Activated gamma-delta T cell treated with anti-CD3 and anti-CD28 coated beads, Interleukin-2, amount 50 U/mL, for 16 hours (primary cell): ENCODE measurements around the gene LMNTD2.

Experiments used
- DNase-seq: peaks from one replicate; pipeline ENCODE4 v3.0.0-alpha.2; 2020; ENCODE audit warnings: low read depth

LMNTD2 gene, protein sequence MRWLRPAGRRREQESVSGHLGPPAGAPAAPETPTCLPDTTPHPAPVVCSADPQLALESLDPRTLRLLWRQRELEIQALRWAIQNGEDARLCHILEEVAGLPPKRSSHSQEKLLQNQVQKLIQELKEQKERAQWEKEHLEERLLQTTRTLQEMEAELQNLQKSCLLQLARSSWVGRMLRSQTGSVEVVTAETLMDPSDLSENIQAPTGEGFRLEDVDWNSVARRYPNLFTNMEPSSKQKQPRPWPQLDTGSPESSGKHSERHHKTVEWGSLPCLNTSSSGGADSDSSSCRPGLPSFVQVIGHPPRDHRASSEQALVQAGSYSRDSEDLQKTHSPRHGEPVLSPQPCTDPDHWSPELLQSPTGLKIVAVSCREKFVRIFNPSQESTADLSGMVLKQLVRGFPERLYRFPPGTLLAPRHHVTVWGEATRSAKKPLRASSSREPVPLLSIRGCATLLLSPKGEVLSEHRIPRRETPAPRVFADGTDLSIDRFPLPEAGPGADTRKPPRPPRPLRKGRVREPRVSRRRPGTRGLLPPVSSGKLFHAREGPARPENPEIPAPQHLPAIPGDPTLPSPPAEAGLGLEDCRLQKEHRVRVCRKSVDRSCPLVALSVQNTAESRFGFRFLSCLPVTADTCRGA

DNA sequence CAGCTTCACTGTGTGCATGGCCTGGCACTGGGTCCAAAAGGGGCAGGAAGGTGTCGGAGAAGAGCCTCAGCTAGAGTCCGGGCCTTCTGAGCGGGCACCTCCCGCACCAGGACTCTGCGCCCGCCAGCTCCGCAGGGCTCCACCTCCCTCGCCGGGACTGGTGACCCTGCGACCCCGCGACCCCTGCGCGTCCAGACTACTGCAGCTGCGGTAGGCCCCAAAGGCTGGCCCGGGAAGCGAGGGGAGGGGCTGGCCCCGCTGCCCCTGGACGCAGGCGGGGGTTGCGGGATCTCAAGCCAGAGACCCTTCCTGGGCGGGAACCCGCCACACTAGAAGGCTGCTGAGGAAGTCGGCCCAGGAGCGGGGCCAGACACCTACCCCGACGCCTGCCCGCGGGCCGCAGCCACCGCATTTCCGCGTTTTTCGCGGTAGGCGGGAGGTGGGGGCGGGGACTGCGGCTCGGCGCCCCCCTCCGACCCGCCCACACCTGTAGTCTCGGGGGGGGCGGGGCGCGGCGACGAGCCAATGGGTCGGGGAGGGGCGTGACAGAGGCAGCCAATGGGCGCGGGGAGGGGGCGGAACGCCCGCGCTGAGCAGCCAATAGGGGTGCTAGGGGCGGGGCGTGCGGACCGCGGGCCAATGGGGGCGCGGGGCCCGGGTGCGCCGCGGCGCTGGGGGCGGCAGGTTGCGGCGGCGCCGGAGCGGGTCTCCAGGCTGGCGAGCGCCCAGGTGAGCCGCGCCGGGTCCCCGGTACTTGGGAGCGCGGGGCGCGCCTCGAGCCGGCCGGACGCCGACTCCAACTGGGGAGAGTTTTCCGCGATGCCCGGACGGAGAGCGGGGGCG is at the start of gene LMNTD2, which contains the start of gene RASSF7:
LMNTD2 (minus strand) TSS at position 434 of the 843 bp plus-strand sequence; CDS start at position 412, 22 bp downstream.
RASSF7 (plus strand) TSS at position 666 of the 843 bp plus-strand sequence. CDS start 799 bp downstream, outside the sequence.
- DNase-seq = peak; percentile 95

DNA sequence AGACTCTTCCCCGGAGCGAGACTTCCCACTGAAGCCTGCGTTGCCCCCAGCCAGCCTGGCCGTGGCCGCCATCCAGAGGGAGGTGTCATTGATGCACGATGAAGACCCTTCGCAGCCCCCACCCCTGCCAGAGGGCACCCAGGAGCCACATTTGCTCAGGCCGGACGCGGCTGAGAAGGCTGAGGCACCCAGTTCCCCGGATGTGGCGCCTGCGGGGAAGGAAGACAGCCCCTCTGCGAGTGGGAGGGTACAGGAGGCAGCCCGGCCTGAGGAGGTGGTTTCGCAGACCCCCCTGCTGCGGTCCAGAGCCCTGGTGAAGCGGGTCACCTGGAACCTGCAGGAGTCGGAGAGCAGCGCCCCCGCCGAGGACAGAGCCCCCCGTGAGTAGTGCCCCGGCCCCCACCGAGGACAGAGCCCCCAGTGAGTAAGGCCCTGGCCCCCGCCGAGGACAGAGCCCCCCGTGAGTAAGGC is 48.8 kb upstream of the LMNTD2 start:
- no peak for DNase-seq

DNA sequence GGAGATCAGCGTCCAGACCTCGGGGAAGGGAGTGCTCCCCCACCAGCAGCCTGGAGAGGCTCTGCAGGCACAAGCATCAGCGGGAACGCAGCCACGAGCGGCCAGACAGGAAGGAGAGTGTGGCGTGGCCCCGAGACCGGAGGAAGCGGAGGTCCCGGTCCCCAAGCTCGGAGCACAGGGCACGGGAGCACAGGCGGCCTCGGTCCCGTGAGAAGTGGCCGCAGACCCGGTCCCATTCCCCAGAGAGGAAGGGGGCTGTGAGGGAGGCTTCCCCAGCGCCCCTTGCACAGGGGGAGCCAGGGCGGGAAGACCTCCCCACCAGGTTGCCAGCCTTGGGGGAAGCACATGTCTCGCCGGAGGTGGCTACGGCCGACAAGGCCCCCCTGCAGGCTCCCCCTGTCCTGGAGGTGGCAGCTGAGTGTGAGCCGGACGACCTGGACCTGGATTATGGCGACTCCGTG is 48.3 kb upstream of the LMNTD2 start:
- no peak for DNase-seq

DNA sequence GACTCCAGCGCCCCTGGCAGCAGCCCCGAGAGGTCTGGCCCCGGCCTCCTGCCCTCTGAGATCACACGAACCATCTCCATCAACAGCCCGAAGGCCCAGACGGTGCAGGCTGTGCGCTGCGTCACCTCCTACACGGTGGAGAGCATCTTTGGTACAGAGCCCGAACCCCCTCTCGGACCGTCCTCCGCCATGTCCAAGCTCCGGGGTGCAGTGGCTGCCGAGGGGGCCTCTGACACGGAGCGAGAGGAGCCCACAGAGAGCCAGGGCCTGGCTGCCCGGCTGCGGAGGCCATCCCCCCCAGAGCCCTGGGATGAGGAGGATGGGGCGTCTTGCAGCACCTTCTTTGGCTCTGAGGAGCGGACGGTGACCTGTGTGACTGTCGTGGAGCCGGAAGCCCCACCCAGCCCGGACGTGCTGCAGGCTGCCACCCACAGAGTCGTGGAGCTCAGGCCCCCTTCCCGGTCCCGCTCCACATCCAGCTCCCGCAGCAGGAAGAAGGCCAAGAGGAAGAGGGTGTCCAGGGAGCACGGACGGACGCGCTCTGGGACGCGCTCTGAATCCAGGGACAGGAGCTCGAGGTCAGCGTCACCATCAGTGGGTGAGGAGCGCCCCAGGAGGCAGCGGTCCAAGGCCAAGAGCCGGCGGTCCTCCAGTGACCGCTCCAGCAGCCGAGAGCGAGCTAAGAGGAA is 47.6 kb upstream of the LMNTD2 start:
- DNase-seq = no peak

DNA sequence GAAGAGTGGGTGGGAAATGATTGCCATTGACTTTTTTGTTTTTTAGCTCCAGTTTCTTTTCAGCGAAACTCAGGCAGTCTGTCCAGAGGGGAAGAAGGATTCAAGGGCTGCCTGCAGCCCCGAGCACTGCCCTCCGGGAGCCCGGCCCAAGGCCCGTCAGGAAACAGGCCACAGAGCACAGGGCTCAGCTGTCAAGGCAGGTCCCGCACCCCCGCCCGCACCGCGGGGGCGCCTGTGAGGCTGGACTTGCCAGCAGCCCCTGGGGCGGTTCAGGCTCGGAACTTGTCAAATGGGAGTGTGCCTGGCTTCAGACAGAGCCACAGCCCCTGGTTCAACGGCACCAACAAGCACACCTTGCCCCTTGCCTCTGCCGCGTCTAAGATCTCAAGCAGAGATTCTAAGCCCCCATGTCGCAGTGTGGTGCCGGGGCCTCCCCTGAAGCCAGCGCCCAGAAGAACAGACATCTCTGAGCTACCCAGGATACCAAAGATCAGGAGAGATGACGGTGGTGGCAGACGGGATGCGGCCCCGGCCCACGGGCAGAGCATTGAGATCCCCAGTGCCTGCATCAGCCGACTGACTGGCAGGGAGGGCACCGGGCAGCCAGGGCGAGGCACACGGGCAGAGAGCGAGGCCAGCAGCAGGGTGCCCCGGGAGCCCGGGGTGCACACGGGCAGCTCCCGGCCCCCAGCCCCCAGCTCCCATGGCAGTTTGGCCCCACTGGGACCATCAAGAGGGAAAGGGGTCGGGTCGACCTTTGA is 46.7 kb upstream of the LMNTD2 start:
- DNase-seq = no peak

DNA sequence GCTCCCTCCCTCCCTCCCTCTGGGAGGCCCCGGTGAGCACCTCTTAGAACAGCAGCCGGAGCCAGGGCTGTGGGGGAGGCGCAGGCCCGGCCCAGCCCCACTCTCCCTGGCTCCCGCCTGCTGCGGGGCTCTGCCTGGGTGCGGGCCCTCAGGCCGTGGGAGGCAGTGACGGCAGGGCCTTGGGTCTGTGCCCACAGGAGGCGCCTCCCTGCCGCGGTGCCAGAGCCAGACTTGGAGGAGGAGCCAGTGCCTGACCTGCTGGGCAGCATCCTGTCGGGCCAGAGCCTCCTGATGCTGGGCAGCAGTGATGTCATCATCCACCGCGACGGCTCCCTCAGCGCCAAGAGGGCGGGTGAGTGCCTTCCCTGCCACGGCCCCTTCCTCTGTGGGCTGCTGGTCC is 45.7 kb upstream of the LMNTD2 start:
- no peak for DNase-seq

DNA sequence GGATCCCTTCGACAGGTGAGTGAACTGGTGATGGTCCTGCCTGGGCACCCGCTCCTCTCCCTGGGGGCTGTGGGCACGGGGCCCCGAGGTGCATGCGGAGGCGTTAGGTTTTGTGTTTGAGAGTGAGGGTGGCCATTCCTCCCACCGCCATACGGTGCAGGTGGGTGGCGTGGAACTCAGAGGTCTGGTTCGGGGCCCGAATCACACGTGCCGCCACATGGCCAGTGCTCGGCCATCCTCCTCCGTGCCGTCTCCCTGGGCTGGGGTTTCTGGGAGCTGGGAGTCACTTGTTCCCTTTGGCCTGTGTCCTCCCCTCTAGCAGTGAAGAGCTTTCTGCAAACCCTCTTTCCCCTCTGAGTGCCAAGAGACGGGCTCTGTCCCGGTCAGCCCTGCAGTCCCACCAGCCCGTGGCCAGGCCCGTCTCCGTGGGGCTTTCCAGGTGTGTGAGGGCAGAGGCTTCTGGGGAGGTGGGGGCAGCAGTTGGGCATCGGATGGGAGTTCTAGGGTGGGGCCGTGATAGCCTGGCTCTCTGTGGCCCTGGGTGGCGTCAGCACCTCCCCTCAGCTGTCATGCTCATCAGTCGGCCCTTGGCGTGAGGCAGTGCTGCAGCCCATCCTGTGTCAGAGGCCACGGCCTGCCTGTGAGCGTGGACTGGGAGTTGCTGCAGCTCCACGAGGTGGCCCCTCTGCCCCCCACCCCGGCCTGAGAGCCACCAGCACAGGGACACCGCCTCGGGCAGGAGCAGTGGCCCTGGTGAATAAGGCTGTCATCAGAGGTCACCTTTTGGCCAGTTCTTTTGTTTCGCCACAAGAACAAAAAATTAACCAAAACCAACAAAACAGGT is 45.0 kb upstream of the LMNTD2 start:
- DNase-seq = no peak

DNA sequence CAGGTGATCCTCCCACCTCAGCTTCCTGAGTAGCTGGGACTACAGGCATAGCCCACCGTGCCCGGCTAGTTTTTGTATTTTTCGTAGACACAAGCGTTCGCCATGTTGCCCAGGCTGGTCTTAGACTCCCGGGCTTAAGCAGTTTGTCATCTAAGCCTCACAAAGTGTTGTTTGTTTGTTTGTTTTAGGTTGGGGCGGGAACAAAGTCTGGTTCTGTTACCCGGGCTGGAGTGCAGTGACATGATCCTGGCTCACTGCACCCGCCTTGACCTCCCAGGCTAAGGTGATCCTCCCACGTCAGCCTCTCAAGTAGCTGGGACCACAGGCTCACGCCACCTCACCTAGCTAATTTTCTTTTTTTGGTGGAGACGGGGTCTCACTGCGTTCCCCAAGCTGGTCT is 42.6 kb upstream of the LMNTD2 start:
- DNase-seq = no peak

DNA sequence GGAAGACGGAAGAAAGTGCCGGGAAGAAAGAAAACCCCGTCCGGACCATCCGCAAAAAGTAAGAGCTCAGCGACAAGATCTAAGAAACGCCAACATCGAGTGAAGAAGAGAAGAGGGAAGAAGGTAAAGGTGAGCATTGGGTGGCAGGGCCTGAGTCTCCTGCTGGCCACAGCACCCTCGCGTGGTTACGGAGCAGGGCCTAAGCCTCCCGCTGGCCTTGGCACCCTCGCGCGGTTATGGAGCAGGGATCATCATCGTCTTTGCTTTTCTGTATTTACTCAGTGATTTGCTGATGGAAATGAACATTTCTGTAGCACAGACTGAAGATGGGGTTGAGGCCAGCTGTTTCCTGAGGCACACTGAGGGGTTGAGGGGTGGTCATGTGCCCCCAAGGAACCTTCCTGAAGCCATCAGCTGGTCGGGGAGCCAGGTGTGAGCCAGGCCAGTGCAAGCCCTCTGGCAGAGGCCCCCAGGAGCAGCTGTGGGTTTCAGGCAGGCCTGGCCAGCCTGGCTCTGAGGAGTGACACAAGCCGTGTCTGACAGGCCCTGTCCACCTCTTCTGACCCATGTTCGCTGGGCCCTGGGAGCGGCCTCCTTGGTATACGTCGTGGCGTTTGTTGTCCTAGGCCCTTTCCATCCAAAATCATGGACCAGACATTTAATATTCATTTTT is 41.2 kb upstream of the LMNTD2 start:
- DNase-seq = no peak

DNA sequence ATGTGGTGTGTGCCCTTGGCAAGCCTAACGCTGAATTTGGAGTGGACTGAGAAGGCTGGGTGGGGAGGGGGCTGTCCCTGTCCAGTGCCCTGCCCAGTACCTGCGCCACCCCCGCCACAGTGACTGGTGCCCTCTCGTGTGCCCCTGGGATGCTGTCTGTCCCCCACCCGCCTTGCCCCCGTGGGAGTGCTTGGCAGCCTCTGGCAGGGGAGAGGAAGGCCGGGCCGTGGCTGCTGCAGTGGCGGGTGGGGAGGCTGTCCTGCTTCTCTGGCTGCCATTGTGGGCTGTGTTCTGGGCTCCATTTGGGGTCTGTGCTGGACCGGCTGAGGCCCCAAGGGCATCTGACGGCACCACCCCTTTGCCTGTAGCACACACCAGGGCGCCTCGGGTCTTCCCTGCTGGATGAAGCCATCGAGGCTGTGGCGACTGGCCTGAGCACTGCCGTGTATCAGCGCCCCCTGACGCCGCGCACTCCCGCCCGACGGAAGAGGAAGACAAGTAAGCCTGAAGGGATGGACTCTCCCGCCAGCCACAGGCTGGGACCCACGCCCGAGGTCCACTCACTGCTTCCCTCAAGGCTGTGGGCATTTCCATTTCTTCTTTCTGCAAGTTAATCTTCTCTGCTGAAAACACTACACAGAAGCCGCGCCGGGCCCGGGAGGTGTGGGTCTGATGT is 37.6 kb upstream of the LMNTD2 start:
- DNase-seq = no peak

DNA sequence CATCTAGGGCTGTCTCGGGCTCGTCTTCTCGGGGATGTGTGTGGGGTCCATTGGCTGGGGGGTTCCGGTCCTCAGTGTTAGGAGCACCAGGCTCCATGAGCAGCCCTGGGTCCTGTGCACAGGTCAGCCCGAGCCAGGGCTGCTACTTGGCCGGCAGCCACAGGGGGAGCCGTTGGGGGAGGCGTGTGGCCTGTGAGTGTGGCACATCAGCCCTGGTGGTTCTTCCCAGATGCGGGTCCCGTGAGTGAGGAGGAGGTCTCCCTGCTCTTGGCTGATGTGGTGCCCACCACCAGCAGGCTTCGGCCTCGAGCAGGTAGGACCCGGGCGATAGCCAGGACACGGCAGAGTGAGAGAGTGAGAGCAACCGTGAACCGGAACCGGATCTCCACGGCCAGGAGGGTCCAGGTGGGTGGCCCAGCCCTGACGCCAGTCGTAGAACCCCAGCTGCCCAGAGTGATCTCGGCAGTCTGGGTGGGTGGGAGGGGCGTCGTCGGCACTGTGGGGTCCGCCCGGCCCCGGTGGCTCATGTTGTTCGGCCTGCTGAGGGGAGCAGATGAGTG is 36.7 kb upstream of the LMNTD2 start:
- no peak for DNase-seq

DNA sequence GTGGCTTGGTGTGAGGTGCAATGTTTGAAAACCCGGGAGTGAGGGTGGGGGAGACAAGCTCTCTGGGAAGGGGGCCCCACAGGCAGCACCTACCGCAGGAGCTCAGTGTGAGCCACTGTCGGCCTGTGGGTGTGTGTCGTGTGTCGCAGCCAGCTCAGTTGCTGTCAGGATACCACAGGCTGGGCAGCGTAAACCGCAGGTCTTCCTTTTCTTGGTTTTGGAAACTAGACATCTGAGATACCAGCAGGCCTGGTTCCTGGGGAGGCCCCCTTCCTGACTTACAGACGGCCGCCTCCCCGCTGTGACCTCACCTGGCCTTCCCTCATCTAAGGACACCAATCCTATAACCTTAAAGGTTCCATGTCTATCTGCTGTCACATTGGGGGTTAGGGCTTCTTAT is 35.8 kb upstream of the LMNTD2 start:
- no peak for DNase-seq

DNA sequence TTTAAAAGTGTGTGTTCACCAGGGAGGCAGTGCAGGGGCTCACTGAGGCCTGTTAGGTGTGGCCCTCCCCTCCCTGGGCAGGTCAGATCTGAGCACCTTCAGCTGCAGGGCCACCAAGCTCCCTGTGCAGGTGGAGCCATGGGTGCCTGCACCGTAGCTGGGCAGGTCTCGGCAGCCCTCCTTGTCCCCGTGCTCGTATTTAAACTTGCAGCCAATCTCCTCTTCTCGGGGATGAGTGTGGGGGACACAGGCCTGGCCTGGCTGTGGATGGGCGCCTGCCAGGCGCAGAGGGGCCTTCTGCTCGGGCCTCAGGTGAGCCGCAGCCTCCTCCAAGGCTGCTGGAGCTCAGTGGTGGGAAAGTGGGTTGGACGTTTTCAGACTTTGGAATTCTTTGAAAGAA is 34.9 kb upstream of the LMNTD2 start:
- no peak for DNase-seq

DNA sequence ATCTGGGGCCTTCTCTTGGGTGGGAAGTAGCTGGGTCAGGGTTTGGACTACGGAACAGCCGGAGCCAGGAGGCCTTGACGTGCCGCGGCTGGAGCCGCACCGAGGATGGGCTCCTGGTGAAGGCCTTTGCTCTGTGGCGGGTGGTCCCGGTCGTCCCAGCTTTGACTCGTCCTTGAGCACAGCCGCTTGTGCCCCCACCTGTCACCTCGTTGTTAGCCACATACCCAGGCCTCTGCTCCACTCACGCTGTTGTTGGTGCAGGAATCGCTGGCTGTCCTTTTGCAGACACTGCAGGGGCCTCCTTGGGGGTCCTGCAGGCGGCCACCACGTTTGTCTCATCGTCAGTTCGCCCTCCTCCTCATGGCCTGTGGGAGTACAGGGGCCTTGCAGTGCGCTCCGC is 32.8 kb upstream of the LMNTD2 start:
- no peak for DNase-seq

DNA sequence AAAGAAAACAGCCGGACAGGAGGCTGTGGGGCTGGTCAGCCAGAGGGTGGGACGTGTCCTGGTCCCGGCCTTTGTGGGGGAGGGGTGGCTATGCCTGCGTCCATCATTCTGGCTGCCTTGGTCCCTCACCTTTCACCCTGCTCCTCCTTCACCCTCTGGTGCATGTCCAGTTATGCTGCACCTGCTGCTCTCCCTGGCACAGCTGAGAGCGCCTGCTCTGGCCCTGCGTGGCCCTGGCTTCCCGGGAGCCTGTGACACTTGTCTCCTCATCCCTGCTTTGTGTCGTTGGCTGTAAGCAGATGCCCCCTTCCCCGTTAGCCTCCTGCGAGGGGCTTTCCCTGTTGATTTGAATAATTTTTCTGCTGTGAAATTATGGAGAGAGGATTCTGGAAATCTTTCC is 32.4 kb upstream of the LMNTD2 start:
- DNase-seq = no peak

DNA sequence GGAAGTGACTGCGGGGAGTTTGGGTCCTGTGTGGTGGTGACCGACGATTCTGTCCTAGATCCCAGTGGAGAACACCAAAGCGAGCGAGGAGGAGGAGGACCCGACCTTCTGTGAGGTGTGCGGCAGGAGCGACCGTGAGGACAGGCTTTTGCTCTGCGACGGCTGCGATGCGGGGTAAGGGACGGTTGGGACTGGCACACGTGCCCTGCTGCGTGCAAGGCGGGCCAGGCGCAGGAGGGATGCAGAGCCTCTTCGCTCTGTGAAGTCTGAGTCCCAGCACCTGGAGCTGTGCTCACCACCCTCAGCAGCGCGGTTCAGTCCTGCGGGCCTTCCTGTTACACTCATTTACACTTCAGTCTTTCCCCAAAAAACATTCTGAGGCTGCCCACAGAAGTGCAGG is 32.0 kb upstream of the LMNTD2 start:
- DNase-seq = no peak

DNA sequence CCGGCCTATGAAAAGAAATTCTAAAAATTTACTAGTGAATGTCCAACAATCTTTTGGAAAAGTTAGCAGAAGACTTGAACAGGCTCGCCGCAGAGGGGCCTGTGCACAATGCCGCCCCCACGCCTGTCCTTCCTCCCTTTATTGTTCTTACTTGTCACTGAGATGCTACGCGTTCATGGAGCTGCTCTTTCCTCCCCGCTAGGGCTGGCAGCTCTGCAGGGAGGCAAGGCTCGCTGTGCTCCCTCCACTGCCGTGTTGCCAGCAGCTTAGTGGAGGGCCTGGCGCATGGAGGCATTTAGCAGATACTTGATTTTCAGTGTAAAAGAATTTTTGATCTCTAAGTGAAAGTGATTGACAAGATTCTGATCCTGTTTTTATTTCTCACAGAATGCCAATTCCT is 30.5 kb upstream of the LMNTD2 start:
- DNase-seq = no peak

DNA sequence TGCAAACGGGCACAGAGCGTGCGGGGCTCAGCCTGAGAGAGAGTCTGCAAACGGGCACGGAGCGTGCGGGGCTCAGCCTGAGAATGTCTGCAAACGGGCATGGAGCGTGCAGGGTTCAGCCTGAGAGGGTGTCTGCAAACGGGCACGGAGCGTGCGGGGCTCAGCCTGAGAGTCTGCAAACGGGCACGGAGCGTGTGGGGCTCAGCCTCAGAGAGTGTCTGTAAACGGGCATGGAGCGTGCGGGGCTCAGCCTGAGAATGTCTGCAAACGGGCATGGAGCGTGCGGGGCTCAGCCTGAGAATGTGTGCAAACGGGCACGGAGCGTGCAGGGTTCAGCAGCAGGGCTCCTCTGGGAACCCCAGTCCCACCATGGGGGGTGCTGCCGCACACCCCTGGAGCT is 29.3 kb upstream of the LMNTD2 start:
- no peak for DNase-seq

DNA sequence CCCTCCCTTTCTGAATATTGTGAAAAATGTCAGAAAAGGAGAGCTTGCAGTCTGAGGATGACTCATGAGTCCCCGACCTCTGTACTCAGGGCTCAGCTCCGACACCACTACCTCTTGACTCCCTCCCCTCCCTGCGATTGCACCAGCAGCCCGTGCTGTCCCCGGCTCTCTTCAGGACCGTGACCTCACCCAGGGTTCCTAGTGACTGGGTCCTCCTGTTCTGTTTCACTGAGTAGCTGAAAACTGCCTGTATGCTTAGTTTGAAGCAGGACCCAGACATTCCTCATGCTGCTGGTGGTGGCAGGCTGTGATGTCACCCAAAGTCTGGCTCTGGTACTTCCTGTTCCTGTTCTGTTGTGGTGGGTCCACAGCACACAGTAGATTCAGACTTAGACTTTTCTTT is 27.4 kb upstream of the LMNTD2 start:
- peak; percentile 42 for DNase-seq
